ENCODE results near the gene PCNX2. TPM values are rescaled to one million over a fixed set of nuclear protein-coding genes. Genes with fewer than 3 reads are reported as not detected.

Gene PCNX2
- total RNA-seq, 6 experiments from 2014 or later = 9.9 to 15.6 (median 13.5) TPM

DNA sequence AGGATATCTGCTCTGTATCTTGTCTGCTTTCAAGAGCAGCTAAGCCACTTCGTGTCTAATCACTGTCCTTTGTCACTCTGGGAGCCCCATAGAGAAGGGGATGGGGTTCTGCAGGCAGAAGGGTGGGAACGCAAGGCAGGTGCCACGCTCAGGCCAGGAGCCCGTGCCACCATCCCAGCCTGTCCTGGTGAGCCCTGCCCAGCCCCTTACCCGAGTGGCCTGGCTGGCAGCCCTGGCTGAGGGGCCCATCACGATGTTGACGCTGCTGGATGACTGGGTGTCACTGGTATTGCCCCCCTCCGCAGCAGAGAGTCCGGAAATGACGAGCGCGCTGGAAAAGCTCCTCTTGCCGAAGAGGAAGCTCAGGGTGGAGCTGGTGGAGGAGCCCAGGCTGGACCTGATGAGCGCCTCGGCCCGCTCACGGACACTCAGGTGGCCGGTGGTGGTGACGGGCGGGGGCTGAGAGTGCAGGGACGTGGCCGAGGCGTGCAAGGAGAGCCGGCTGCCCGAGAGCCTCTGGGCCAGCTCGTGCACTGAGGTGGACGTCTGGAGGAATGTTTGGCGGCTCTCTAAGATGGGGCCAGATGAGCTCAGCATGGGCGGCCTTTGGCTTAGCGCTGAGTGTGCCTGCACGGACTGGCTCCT is 309.5 kb downstream of the PCNX2 start:
- peaks cover 30% of the 10 kb centered on the region for H3K4me1 Mint-ChIP-seq (ENCODE audit: low read depth)
- peaks cover 12% of the 10 kb centered on the region for H3K36me3 Mint-ChIP-seq (ENCODE audit: low read depth)
- DNase-seq = no peak
- TF ChIP-seq, protein P1, sequence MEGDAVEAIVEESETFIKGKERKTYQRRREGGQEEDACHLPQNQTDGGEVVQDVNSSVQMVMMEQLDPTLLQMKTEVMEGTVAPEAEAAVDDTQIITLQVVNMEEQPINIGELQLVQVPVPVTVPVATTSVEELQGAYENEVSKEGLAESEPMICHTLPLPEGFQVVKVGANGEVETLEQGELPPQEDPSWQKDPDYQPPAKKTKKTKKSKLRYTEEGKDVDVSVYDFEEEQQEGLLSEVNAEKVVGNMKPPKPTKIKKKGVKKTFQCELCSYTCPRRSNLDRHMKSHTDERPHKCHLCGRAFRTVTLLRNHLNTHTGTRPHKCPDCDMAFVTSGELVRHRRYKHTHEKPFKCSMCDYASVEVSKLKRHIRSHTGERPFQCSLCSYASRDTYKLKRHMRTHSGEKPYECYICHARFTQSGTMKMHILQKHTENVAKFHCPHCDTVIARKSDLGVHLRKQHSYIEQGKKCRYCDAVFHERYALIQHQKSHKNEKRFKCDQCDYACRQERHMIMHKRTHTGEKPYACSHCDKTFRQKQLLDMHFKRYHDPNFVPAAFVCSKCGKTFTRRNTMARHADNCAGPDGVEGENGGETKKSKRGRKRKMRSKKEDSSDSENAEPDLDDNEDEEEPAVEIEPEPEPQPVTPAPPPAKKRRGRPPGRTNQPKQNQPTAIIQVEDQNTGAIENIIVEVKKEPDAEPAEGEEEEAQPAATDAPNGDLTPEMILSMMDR (IDR thresholded peaks at IDR 0.05) = no peak
- H3K9me3 Mint-ChIP-seq = no peaks in the 10 kb centered on the region
- H3K27me3 Mint-ChIP-seq (ENCODE audit: insufficient read depth) = peaks cover 5% of the 10 kb centered on the region; the same call in 1 of the 2 replicates
- no peak overlapping the region for H3K4me3 Mint-ChIP-seq
- H3K27ac Mint-ChIP-seq = no peak overlapping the region

DNA sequence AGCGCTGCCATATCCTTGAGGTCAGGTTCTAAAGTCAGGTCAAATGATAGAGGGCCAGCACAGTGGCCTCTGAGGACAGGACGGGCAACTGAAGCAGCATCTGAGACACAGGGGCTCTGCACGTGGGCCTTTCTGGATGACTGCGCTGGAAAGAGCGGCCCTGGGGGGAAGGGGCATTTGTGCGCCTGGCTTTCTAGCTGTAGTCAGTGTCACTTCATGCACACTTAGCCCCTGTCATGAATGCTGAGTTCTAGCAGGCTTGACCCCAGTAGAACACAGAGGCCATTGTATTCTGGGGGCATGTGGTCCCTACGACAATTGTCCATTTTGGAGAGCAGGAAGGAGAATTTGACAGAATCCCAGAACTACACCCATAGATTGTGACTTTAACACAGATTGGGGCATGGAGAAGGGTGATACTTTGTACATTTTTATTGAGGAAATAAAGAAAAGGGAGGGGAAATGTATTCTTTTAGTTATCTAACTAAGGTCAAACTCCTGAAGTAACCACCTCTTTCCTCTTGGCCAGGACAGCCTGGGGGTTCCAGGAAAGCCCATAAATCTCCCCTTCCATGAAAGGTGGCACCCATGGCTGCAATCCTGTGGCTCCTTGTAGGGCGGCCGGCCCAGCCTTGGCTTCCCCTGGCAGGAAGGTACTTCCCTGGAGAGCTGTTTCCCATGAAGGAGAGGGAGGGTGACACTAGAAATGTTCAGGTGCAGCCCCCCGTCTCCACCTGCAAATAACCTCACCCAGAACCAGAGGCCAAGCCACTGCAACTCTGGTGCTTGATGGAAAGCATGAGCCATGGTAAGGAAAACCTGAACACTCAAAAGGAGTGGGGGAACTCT is 310.7 kb downstream of the PCNX2 start:
- Mint-ChIP-seq H3K27me3 (ENCODE audit: insufficient read depth) (no peaks in the 10 kb centered on the region), H3K27ac (no peak overlapping the region), H3K36me3 (ENCODE audit: low read depth) (peaks cover 15% of the 10 kb centered on the region), H3K9me3 (no peaks in the 10 kb centered on the region), H3K4me3 (no peak overlapping the region), H3K4me1 (ENCODE audit: low read depth) (peaks cover 40% of the 10 kb centered on the region)
- DNase-seq = no peak
- TF ChIP-seq, protein P1 (IDR thresholded peaks at IDR 0.05) = no peak

DNA sequence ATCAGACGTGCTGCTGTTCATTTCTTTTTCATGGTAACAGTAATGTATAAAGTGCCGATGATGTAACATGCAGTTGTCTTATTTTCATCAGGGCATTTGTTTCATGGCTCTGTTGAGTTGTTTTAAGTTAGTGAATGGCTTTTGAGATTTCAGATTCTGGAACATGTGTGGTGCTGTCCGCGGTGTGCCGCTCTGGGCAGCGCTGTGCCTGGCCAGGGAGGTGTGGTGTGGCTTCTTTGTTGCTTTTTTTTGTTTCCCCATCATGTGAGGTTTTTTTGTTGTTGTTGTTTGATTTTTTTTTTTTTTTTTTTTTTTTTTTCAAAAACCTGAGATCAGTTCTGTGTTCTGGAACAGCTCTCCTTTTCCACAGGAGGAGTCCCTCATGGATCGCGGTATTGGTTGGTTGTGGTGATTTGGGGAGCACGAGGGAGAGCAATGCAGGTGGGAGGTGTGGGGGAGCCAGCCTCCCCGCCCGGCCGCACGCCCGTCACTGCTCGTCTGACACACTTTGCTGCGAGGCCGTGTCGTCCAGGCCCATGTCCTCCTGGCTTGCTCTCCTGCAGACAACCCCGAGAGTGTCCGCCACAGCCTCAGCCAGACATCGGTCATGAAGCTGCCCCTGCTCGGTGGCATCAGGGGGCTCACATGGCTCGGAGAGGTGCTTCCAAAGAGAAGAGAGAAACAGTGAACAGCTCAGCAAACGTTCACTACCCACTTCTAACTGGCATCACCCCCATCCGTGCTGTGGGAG is 311.5 kb downstream of the PCNX2 start:
- no peak for DNase-seq
- Mint-ChIP-seq H3K27ac (no peak overlapping the region), H3K36me3 (ENCODE audit: low read depth) (peaks cover 18% of the 10 kb centered on the region), H3K4me3 (no peak overlapping the region), H3K9me3 (no peaks in the 10 kb centered on the region), H3K4me1 (ENCODE audit: low read depth) (peaks cover 39% of the 10 kb centered on the region), H3K27me3 (ENCODE audit: insufficient read depth) (no peaks in the 10 kb centered on the region)
- TF ChIP-seq, protein P1 (IDR thresholded peaks at IDR 0.05) = no peak

DNA sequence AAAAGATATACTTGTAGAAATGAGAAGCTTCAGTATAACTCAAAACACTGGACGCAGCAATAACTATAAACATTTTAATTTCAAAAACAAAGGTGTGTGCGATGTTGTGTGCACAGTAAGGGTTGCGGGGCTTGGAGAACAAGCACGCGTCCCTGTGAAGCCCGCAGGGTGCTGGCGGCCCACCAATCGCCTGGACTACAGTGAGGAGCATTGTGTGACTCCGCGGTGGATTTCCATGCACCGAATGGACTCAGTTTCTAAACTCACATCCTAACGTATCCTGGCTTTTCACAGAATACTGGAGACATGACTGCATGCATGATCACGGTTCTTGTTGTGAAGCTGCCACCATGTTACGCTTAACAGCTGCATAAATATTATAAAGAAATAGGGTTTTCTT is 312.1 kb downstream of the PCNX2 start:
- H3K27me3 Mint-ChIP-seq (ENCODE audit: insufficient read depth) = no peaks in the 10 kb centered on the region; the same call in 1 of the 2 replicates
- peaks cover 33% of the 10 kb centered on the region for H3K4me1 Mint-ChIP-seq (ENCODE audit: low read depth)
- no peak overlapping the region for H3K4me3 Mint-ChIP-seq
- no peak for DNase-seq
- no peak overlapping the region for H3K27ac Mint-ChIP-seq
- peaks cover 21% of the 10 kb centered on the region for H3K36me3 Mint-ChIP-seq (ENCODE audit: low read depth)
- no peaks in the 10 kb centered on the region for H3K9me3 Mint-ChIP-seq
- TF ChIP-seq, protein P1 (IDR thresholded peaks at IDR 0.05) = no peak

DNA sequence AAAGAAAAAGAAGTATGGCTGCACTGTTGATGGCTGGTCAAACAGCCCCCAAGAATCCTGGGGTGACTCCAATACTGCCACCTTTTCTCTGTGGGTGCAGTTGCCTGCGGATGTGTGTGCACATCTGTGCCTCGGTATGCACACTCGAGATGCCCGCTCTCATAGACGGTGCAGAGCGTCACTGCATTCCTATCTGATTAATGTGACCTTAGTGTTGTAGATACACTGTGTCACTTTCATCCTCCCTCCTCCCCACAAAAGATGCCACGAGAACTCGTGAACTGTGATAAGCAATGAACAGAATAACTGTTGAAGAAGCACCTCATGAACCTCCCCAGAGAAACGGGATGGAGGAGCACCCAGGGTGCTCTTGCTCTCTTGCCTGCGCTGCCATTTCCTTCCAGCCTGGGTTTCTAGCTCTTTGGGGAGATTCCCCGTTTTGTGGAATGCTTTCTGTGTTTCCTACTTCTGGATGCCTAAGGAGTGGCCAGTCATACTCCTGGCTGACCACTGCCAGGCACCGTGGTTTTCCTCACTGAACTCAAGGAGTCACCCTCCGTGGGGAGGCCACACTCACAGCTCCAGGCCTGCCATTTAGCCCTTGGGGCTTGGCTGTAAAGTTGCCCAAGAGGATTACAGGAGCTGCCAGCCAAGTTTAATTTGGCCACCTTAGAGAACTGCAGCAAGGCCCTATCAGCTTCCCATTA is 313.1 kb downstream of the PCNX2 start:
- Mint-ChIP-seq H3K4me1 (ENCODE audit: low read depth) (peaks cover 25% of the 10 kb centered on the region), H3K27ac (peak overlapping the region; percentile 63), H3K4me3 (no peak overlapping the region; the same call in 1 of the 2 replicates), H3K9me3 (no peaks in the 10 kb centered on the region), H3K36me3 (ENCODE audit: low read depth) (peaks cover 25% of the 10 kb centered on the region), H3K27me3 (ENCODE audit: insufficient read depth) (no peaks in the 10 kb centered on the region; the same call in 1 of the 2 replicates)
- TF ChIP-seq, protein P1 (IDR thresholded peaks at IDR 0.05) = no peak
- DNase-seq = peak; percentile 49
